GM13977 (cell line): ENCODE data around the gene FAR2.

Source experiments
- DNase-seq: peaks from one replicate; pipeline ENCODE4 v3.0.0; 2012; ENCODE audit warnings: low spot score
- in situ Hi-C: fragments of 300-500 bp; cut with MboI; formaldehyde crosslinking; loops from one replicate; pipeline ENCODE4 v1.12.0; 2022; ENCODE audit warnings: low sequenced_read_pairs, low pct_unique_long_range_greater_than_20kb, mixed read lengths, inconsistent platforms; ENCODE audit not compliant: unreplicated experiment
- TF ChIP-seq, protein P1 (sequence below): IDR thresholded peaks from 2 replicates; pipeline ENCODE4 v1.5.1; 2012; ENCODE audit warnings: mild to moderate bottlenecking, control low read depth; ENCODE audit not compliant: insufficient read depth; ENCODE audit errors: extremely low read depth, missing control alignments

The FAR2 gene

DNA sequence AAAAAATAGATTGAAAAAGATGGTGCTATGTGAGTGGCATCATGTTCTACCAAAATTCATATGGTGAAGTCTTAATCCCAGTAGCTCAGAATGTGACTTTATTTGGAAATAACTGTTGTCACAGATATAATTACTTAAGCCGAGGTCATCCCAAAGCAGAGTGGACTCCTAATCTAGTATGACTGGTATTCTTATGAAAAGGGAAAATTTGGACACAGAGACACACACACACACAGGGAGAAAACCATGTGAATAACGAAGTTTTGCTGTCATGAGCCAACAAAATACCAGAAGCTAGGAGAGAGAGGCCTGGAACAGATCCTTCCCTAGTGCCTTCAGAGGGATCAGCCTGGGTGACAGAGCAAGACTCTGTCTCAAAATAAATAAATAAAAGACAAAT lies 62.6 kb downstream of the FAR2 start:
- in situ Hi-C loops, result loop anchor here (25.0 kb wide), 1 partner anchor 99 kb away; no protein-coding TSS in a partner anchor
- TF ChIP-seq, protein P1, sequence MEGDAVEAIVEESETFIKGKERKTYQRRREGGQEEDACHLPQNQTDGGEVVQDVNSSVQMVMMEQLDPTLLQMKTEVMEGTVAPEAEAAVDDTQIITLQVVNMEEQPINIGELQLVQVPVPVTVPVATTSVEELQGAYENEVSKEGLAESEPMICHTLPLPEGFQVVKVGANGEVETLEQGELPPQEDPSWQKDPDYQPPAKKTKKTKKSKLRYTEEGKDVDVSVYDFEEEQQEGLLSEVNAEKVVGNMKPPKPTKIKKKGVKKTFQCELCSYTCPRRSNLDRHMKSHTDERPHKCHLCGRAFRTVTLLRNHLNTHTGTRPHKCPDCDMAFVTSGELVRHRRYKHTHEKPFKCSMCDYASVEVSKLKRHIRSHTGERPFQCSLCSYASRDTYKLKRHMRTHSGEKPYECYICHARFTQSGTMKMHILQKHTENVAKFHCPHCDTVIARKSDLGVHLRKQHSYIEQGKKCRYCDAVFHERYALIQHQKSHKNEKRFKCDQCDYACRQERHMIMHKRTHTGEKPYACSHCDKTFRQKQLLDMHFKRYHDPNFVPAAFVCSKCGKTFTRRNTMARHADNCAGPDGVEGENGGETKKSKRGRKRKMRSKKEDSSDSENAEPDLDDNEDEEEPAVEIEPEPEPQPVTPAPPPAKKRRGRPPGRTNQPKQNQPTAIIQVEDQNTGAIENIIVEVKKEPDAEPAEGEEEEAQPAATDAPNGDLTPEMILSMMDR, result no peak
- no peak for DNase-seq

DNA sequence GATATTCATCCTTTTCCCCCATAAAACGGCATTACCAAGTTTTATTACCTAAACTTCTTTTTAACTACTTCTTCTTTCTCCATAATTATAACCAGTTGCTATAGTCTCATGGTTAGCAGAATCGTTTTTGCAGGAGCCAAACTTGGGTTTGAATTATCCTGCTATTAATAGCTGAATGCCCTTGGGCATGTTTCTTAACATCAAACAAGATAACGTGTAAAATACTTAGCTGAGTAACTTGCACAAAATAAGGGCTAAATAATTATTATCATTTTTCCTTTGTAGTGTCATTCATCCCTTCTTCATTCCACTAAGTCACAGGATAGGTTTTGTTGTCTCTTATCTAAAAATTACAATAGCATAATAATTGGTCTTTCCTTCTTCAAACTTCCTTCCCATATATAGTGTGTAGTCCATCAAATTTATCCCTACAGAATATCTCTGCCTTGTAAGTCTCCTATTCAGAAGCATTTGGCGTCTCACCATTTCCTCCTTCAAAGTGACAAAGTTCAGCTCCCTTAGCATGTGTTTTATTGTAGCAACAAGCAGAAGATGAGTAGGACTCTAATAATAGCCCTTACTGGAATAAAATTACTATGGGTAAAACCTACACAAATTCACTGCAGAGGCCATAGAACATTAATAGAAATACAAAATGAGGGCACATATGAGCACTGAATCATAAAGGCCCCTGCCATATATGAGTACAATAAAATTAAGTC lies 63.8 kb downstream of the FAR2 start:
- DNase-seq, result no peak
- in situ Hi-C loops, result loop anchor here (25.0 kb wide), 1 partner anchor 101 kb away; no protein-coding TSS in a partner anchor
- TF ChIP-seq, protein P1, result no peak

DNA sequence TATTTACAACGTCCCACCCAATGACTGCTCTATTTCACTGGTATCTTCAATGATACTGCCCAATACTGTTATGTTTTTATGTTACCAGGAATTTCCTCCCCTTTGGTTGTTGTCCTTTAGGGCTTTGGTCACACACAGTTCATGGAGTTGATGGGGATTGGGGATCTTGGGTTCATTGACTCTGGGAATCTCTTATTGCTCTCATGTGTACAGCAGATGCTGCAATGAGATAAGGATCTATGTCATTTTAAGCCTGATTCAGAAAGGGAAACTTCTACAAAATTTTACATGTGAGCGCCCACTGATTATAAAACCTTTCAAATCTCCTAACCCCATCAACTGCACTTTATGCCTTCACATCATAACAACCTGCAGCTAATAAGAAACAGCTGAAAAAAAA lies 67.2 kb downstream of the FAR2 start:
- in situ Hi-C loops, result loop anchor here (25.0 kb wide), 1 partner anchor 104 kb away; no protein-coding TSS in a partner anchor
- no peak for DNase-seq
- TF ChIP-seq, protein P1, result no peak

DNA sequence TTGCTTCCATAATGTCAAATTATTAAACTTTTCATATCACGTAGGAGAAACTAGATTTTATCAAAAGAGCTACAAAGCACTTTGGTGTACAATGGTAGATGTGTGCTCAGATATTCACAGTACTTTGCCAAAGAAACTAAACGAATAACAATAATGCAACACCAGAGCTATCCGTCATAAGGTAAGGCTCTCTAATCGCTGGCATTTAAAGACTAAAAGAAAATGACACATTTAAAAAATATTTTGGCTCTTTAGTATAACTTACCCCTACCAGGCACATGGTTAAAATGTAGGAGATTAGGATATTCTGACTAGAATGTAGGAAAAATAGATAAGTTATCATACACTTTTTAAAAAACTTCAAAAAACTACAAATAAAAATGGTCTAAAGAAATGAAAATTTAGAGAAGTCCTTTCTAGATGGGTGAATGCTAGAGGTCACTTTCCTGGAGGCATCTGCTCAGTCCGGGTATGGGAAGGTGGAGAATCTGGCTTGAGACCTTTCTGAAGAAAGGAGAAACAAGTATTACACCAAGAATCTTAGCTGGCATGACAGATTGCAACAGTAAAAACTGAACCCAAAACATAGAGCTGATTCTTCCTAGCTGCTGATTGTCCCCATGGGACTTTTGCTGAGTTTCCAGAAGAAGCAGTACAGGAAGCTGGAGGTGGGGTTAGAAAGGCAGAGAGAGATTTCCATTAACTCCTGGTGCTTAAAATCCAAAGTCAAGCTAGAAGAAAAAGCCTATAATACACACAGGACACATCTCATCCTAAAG lies 67.9 kb downstream of the FAR2 start:
- in situ Hi-C loops, result loop anchor here (25.0 kb wide), 1 partner anchor 105 kb away; no protein-coding TSS in a partner anchor
- DNase-seq, result no peak
- TF ChIP-seq, protein P1, result no peak

DNA sequence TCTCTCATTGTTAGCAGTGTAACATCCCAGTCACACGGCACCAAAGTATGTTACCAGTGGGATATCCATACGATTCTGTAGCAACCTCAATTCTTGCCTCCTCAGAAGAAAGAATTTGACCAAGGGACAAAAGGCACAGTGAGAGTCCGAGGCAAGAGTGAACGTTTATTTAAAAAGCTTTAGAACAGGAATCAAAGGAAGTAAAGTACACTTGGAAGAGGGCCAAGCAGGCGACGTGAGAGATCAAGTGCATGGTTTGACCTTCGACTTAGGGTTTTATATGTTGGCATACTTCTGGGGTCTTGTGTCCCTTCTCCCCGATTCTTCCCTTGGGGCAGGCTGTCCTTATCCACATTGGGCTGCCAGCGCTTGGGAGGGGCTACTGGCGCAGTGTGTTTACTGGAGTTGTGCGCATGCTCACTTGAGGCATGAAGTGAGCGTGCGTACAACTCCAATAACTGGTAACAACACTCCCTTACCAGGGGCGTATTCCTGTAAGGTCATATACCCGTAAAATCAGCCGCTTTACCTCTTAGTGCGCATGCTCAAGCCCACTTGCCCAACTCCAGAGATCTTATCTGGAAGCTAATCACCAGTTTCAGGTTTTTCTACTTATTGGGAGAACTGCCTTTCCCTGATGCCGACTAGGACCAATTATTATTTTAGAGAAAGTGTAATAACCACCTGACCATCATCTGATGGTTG lies 71.7 kb downstream of the FAR2 start:
- TF ChIP-seq, protein P1, result no peak
- in situ Hi-C loops, result loop anchor here (25.0 kb wide), 1 partner anchor 108 kb away; no protein-coding TSS in a partner anchor
- no peak for DNase-seq

DNA sequence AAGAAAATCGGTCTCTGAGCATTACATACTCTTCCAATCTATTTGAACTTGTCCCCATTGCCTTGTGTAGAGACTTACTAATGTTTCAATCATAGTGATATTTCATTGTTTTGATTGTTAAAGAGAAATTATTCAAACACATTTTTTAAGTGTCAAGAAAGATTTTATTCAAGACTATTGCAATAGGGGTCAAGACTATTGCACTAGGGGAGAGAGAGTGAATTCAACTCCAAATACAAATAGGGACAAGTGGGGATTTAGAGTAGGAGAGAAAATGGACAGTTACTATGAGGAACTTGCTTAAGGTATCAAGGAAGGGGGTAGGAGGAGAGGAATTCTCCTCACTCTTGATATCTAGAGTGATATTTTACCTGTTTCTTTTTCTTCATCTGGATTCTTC lies 73.1 kb downstream of the FAR2 start:
- no peak for DNase-seq

More for the DNA sequence above, 73.1 kb downstream of the FAR2 start:
- TF ChIP-seq, protein P1, result no peak
- in situ Hi-C loops, result loop anchor here (25.0 kb wide), 1 partner anchor 110 kb away; no protein-coding TSS in a partner anchor
